ENCODE measurements around the gene IL15RA.

Gene IL15RA

DNA sequence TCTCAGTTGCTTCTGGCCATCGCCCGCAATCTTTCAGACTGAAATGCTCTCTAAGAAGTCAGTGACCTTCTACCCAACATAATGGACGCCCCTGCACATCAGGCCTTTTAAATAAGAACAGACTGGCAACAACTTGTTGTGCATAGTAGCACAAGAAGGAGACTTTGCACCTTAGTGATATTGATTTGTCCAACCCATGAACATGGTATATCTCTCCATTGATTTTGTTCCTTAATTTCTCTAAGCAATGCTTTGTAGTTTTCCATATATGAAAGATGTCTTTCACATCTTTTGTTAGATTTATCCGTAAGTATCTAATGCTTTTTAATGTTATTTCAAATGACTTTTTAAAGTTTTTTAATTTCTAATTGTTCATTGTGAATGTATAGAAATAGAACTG lies 4.3 kb downstream of the IL15RA start:
- DNase-seq (ENCODE audit: low read depth): no peak
- no peak overlapping the region for H3K4me3 ChIP-seq (ENCODE audit: low read depth, low read length)
- in situ Hi-C loops (cut with HindIII; ENCODE audit: low sequenced_read_pairs): no loop called here
- TF ChIP-seq, protein P1, sequence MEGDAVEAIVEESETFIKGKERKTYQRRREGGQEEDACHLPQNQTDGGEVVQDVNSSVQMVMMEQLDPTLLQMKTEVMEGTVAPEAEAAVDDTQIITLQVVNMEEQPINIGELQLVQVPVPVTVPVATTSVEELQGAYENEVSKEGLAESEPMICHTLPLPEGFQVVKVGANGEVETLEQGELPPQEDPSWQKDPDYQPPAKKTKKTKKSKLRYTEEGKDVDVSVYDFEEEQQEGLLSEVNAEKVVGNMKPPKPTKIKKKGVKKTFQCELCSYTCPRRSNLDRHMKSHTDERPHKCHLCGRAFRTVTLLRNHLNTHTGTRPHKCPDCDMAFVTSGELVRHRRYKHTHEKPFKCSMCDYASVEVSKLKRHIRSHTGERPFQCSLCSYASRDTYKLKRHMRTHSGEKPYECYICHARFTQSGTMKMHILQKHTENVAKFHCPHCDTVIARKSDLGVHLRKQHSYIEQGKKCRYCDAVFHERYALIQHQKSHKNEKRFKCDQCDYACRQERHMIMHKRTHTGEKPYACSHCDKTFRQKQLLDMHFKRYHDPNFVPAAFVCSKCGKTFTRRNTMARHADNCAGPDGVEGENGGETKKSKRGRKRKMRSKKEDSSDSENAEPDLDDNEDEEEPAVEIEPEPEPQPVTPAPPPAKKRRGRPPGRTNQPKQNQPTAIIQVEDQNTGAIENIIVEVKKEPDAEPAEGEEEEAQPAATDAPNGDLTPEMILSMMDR (IDR thresholded peaks at IDR 0.05; ENCODE audit: low read depth, low read length, missing control alignments): no peak

DNA sequence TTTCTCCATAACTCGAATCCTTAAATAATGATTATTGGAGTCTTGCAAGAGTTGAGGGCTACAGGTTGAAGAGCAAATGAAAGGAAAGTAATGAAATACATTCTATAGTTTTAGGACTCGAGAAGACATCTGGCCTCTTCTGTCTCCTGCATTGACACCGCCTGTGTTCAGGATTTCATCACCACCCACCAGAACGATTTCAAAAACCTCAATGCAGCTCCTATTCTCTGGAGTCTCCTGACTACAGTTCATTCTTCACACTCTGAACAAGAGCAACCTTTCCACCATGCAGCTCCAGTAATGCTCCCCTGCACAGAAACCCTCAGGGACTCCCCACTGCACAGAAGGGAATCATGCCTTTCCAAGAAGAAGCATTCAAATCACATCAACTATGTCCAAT lies 5.5 kb downstream of the IL15RA start:
- DNase-seq (ENCODE audit: low read depth): no peak
- in situ Hi-C loops (cut with HindIII; ENCODE audit: low sequenced_read_pairs): no loop called here
- H3K4me3 ChIP-seq (ENCODE audit: low read depth, low read length): no peak overlapping the region
- TF ChIP-seq, protein P1 (IDR thresholded peaks at IDR 0.05; ENCODE audit: low read depth, low read length, missing control alignments): no peak

DNA sequence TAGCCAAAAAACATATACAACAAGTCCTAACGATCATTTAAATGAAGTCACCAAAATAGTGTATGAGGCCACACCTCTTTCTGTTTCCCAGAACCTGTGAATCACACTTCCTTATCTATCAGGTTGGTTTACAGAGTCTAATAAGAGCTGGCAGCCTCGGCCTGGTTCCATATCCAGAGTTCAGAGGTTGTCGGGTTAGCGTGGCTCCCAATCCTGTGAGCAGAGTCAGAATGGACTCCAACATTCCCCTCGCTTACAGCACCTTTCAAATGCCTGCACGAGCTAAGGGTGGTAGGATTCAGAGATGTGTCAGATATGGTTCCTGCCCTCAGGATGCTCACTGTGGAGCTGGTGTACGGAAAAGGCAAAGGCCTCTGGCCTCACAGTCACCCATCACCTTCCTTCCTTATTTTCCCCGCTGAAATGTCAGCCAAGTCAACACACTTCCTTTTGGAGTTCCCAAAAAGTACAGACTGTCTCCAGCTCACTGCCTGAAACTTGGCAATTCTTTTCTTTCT lies 6.0 kb downstream of the IL15RA start:
- no peak overlapping the region for H3K4me3 ChIP-seq (ENCODE audit: low read depth, low read length)
- TF ChIP-seq, protein P1 (IDR thresholded peaks at IDR 0.05; ENCODE audit: low read depth, low read length, missing control alignments): no peak
- DNase-seq (ENCODE audit: low read depth): no peak
- in situ Hi-C loops (cut with HindIII; ENCODE audit: low sequenced_read_pairs): no loop called here

DNA sequence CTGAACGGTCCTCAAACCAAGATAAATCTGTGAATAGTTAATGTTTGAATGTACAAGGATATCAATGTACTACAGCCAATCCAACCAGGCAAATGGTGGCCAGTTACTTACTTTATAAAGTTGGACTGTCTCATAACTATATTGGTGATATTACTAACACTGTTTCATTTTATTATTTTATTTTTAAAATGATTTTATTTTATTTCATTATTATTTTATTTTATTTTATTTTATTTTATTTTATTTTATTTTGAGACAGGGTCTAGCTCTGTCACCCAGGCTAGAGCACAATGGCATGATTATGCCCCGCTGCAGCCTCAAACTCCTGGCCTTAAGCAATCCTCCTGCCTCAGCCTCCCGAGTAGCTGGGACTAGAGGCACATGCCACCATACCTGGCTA lies 6.8 kb downstream of the IL15RA start:
- no peak for DNase-seq (ENCODE audit: low read depth)
- TF ChIP-seq, protein P1 (IDR thresholded peaks at IDR 0.05; ENCODE audit: low read depth, low read length, missing control alignments): no peak
- no peak overlapping the region for H3K4me3 ChIP-seq (ENCODE audit: low read depth, low read length)
- in situ Hi-C loops (cut with HindIII; ENCODE audit: low sequenced_read_pairs): no loop called here

DNA sequence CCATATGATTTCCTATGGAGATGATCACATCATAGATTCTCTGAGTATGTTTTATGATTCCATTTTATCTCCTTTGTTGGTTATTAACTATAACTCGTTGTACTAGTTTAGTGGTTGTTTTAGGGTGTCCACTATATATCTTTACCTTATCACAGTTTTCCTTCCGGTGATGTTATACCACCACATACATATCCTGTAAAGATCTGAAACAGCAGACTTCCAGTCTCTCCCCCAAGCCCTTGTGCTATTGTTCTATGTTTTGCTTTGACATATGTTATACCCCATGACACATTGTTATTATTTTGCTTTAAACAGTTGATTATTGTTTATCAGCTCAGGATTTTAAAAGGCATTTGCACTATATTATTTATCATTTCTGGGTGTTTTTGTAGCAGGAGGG lies 7.3 kb downstream of the IL15RA start:
- in situ Hi-C loops (cut with HindIII; ENCODE audit: low sequenced_read_pairs): no loop called here
- no peak overlapping the region for H3K4me3 ChIP-seq (ENCODE audit: low read depth, low read length)
- no peak for DNase-seq (ENCODE audit: low read depth)
- TF ChIP-seq, protein P1 (IDR thresholded peaks at IDR 0.05; ENCODE audit: low read depth, low read length, missing control alignments): no peak

DNA sequence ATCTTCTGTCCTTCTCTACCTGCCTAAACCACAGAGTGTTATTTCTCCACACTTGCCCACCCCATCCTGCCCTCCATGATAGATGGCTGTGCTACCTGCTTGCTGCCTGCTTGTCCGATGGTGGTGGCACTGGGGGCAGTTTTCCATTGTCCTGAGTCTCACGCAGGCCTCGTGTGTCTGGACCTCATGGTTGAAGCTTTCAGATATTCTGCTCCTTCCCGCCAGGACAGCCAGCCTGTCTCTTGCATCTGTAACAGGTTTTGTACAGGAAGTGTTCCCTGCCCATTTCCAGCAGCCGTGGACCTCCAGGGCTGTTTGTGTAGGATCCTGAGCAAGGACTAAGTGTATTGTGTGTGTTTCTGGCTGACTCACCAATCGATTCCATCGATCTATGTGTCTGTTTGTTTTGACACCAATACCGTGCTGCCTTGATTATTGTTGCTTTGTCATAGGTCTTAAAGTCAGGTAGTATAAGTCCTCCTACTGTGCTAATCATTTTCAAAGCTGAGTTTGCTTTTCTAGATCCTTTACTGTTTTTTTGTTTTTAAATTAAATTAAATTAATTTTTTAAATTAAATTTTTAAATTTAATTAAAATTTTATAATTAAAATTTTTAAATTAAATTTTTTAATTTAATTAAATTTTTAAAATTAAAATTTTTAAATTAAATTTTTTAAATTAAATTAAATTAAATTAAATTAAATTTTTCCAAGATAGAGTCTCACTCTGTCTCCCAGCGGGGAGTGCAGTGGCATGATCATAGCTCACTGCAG lies 8.5 kb downstream of the IL15RA start:
- in situ Hi-C loops (cut with HindIII; ENCODE audit: low sequenced_read_pairs): no loop called here

More for the DNA sequence above, 8.5 kb downstream of the IL15RA start:
- no peak for DNase-seq (ENCODE audit: low read depth)
- TF ChIP-seq, protein P1 (IDR thresholded peaks at IDR 0.05; ENCODE audit: low read depth, low read length, missing control alignments): no peak
- H3K4me3 ChIP-seq (ENCODE audit: low read depth, low read length): no peak overlapping the region

All from astrocyte of the cerebellum (primary cell).